Mucosa of stomach (tissue), 1 donor: Measurements from ENCODE around the gene SGSH.
"Not testable (repeated sequence)": the region's sequence is repeated elsewhere in the genome, so short reads cannot be mapped to it uniquely, and the experiment has no call there.

ENCODE experiments used
- H3K27me3 ChIP-seq: one replicate; pipeline ENCODE4 v1.7.0; 2013; ENCODE audit warnings: mild to moderate bottlenecking, low read length; ENCODE audit not compliant: control insufficient read depth, insufficient read depth
- H3K36me3 ChIP-seq: one replicate; pipeline ENCODE4 v1.7.0; 2013; ENCODE audit warnings: low read length; ENCODE audit not compliant: control insufficient read depth, insufficient read depth
- H3K4me1 ChIP-seq: one replicate; pipeline ENCODE4 v1.7.0; 2013; ENCODE audit warnings: mild to moderate bottlenecking, low read length; ENCODE audit not compliant: control insufficient read depth, insufficient read depth
- H3K4me3 ChIP-seq: one replicate; pipeline ENCODE4 v1.7.0; 2013; ENCODE audit warnings: low read length
- H3K9ac ChIP-seq: one replicate; pipeline ENCODE4 v1.7.0; 2013; ENCODE audit warnings: mild to moderate bottlenecking, low read length, moderate library complexity
- H3K9me3 ChIP-seq: one replicate; pipeline ENCODE4 v1.7.0; 2013; ENCODE audit warnings: mild to moderate bottlenecking, low read length, moderate library complexity; ENCODE audit not compliant: control insufficient read depth
- donor health status: Pancreatic carcinoma.

The SGSH gene

GRCh38 chr17:80248894-80249710, 29.0 kb upstream of the SGSH start:
- no peaks in the 10 kb centered on the region for H3K36me3 ChIP-seq

GRCh38 chr17:80248001-80248893, 28.1 kb upstream of the SGSH start:
- Histone ChIP-seq H3K36me3 (no peaks in the 10 kb centered on the region), H3K27me3 (no peaks in the 10 kb centered on the region), H3K9me3 (no peaks in the 10 kb centered on the region), H3K4me1 (no peaks in the 10 kb centered on the region), H3K4me3 (no peak overlapping the region), H3K9ac (no peak overlapping the region)

More at GRCh38 chr17:80248894-80249710, 29.0 kb upstream of the SGSH start:
- H3K27me3 ChIP-seq: no peaks in the 10 kb centered on the region
- no peak overlapping the region for H3K4me3 ChIP-seq
- peaks cover under 1% of the 10 kb centered on the region for H3K4me1 ChIP-seq
- H3K9ac ChIP-seq: no peak overlapping the region
- H3K9me3 ChIP-seq: no peaks in the 10 kb centered on the region

- H3K4me3 ChIP-seq: no peak overlapping the region
- no peaks in the 10 kb centered on the region for H3K9me3 ChIP-seq
- no peaks in the 10 kb centered on the region for H3K36me3 ChIP-seq
- no peaks in the 10 kb centered on the region for H3K4me1 ChIP-seq
- no peaks in the 10 kb centered on the region for H3K27me3 ChIP-seq
- H3K9ac ChIP-seq: no peak overlapping the region
These were observed 27.4 kb upstream of the SGSH start for GRCh38 chr17:80247561-80247960.

GRCh38 chr17:80246726-80247125, 26.6 kb upstream of the SGSH start:
- no peaks in the 10 kb centered on the region for H3K4me1 ChIP-seq
- no peak overlapping the region for H3K4me3 ChIP-seq
- H3K36me3 ChIP-seq: no peaks in the 10 kb centered on the region
- no peaks in the 10 kb centered on the region for H3K27me3 ChIP-seq
- H3K9me3 ChIP-seq: no peaks in the 10 kb centered on the region
- H3K9ac ChIP-seq: no peak overlapping the region

GRCh38 chr17:80246266-80246681, 26.1 kb upstream of the SGSH start:
- Histone ChIP-seq H3K36me3 (no peaks in the 10 kb centered on the region), H3K4me3 (no peak overlapping the region), H3K4me1 (no peaks in the 10 kb centered on the region), H3K9ac (no peak overlapping the region), H3K9me3 (no peaks in the 10 kb centered on the region), H3K27me3 (no peaks in the 10 kb centered on the region)

- H3K27me3 ChIP-seq: no peaks in the 10 kb centered on the region
These were observed 25.6 kb upstream of the SGSH start for GRCh38 chr17:80245566-80246265.

GRCh38 chr17:80244871-80245509, 24.9 kb upstream of the SGSH start:
- Histone ChIP-seq H3K9ac (no peak overlapping the region), H3K4me1 (no peaks in the 10 kb centered on the region), H3K36me3 (no peaks in the 10 kb centered on the region), H3K27me3 (no peaks in the 10 kb centered on the region), H3K4me3 (no peak overlapping the region), H3K9me3 (no peaks in the 10 kb centered on the region)

More at GRCh38 chr17:80245566-80246265, 25.6 kb upstream of the SGSH start:
- Histone ChIP-seq H3K4me1 (no peaks in the 10 kb centered on the region), H3K9me3 (no peaks in the 10 kb centered on the region), H3K36me3 (no peaks in the 10 kb centered on the region), H3K4me3 (no peak overlapping the region), H3K9ac (no peak overlapping the region)

- H3K9ac ChIP-seq, H3K9me3 ChIP-seq, H3K36me3 ChIP-seq, H3K4me3 ChIP-seq, H3K4me1 ChIP-seq, H3K27me3 ChIP-seq: not testable (repeated sequence)
These were observed 24.3 kb upstream of the SGSH start for GRCh38 chr17:80244448-80244847.

- Histone ChIP-seq H3K4me3 (no peak overlapping the region), H3K36me3 (no peaks in the 10 kb centered on the region), H3K27me3 (no peaks in the 10 kb centered on the region), H3K9ac (no peak overlapping the region), H3K4me1 (no peaks in the 10 kb centered on the region), H3K9me3 (no peaks in the 10 kb centered on the region)
These were observed 23.6 kb upstream of the SGSH start for GRCh38 chr17:80243526-80244433.

- no peaks in the 10 kb centered on the region for H3K36me3 ChIP-seq
- no peaks in the 10 kb centered on the region for H3K9me3 ChIP-seq
- H3K9ac ChIP-seq: no peak overlapping the region
- H3K27me3 ChIP-seq: no peaks in the 10 kb centered on the region
- H3K4me1 ChIP-seq: no peaks in the 10 kb centered on the region
- H3K4me3 ChIP-seq: no peak overlapping the region
These were observed 22.4 kb upstream of the SGSH start for GRCh38 chr17:80242505-80242904.

- Histone ChIP-seq H3K9me3 (peaks cover 3% of the 10 kb centered on the region), H3K9ac (no peak overlapping the region), H3K4me3 (no peak overlapping the region), H3K4me1 (no peaks in the 10 kb centered on the region), H3K36me3 (no peaks in the 10 kb centered on the region), H3K27me3 (no peaks in the 10 kb centered on the region)
These were observed 17.3 kb upstream of the SGSH start for GRCh38 chr17:80237386-80237785.
